HG03175 (cell line): ENCODE data around the gene SMC1A.

Experiments used
- ATAC-seq: cut with Tn5 transposase; IDR thresholded peaks from one replicate; pipeline ENCODE4 v1.9.1; 2021; ENCODE audit warnings: mild to moderate bottlenecking, moderate library complexity; ENCODE audit not compliant: unreplicated experiment

The SMC1A gene

DNA sequence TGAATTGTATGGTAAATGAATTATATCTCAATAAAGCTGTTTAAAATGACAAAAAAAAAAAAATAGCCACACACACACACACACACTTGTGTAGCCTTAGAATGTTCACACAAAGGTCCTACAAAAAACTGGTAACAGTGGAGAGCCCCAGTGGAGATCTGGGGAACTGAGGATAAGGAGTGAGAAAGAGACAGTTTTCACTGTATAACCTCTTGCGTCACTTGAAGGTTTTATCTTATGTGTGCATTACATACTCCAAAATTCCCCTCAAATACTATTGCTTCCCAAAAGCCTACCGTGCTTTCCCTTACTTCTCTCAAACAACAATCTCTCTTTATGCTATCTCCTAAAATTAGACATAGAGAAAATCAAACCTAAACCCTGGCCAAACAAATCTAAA, 67.8 kb downstream of the SMC1A start:
- no peak for ATAC-seq

DNA sequence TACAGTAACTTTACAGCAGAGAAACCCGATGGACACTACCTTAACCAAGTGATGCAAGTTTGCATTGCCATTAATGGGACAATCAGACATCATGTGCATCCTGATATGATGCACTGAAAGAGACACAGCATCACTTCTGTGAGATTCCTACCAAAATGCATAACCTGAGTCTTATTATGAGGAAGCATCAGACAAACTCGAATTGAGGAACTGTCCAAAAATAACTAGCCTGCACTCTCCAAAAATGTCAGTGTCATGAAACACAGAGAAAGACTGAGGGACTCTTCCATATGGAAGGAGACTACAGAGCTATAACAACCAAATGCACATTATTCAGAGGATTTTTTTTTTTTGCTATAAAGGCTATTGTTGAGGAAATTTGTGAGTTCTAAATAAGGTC, 74.5 kb downstream of the SMC1A start:
- ATAC-seq = no peak

DNA sequence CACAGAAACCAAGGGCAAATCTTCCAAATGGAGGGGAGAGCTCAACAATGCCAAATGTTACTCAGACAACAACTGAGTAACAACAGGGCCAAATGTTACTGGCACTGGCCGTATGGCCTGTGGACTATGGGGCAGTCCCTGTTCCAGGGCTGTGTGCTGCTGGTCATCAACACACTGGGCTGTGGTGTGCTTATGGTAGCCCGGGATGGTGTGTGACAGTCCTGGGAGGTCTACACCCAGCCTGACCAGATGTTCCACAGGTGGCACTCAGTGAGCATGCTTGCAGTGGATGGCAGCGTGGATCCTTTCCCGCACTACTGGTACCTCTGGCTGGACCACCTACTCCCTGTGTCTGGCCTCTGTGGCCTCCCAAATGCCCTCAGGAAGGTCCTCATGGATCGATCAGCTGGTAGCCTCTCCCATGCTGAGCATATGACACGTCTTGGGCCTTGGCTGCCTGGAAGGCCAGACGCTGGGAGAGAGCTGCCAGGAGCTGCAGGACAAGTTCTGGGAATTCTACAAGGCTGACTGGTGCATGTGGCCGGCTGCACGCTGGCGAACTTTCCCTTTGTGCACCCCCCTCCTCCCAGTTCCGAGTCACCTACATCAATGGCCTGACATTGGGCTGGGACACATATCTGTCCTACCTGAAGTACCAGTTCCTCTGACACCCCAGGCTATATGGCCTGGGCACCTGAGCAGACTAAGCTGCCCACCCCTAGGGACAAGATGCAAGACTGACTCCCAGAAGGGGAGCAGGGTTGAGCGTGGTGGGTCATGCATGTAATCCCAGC, 81.4 kb downstream of the SMC1A start:
- ATAC-seq = no peak

DNA sequence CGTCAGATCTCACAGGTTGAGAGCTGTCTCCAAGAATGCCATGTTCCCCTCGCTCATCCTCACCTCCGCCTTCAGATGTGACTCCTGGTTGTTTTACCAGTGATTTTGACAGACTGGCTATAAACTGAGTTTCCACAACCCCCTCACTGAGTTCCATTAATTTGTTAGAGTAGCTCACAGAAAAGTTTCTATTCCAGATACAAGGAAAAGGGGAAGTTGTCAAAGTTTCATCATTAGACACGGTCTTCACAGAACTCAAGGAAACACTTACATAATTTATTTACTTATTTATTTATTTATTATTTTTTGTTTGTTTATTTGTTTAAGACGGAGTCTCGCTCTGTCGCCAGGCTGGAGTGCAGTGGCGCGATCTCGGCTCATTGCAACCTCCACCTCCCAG, 85.4 kb downstream of the SMC1A start:
- no peak for ATAC-seq

DNA sequence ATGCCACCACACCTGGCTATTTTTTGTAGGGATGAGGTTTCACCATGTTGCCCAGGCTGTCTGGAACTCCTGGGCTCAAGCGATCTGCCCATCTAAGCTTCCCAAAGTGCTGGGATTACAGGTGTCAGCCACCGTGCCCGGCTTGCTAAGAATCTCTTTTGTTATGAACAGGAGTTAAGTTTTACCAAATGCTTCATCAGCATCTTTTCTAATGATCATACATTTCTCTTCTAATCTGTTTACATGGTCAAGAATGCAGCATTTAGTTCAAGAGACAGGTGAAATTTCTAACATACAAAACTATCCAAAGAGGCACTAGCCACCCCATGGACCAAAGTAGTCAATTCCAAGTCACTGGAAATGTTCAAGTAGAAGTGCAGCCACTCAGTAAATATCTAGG, 88.6 kb downstream of the SMC1A start:
- ATAC-seq = no peak

DNA sequence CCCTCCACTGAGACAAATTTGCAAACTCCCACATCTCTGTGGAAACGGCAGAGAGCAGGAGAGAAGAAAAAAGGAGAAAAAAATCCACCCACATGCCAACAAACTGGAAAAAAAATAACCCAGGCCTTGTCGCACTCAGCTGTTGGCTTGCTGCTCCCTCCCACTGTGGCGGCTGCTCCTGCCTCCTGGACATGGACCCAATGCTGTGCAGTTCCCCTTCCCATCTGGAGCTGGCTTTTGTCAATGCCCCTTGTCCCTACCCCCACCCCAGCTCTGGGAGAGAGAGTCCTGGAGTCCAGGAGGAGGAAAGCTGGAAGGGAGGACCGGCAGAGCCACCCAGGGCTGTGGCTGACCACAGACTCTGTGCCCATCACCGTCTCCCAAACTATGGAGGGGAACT, 90.2 kb downstream of the SMC1A start:
- ATAC-seq = no peak

DNA sequence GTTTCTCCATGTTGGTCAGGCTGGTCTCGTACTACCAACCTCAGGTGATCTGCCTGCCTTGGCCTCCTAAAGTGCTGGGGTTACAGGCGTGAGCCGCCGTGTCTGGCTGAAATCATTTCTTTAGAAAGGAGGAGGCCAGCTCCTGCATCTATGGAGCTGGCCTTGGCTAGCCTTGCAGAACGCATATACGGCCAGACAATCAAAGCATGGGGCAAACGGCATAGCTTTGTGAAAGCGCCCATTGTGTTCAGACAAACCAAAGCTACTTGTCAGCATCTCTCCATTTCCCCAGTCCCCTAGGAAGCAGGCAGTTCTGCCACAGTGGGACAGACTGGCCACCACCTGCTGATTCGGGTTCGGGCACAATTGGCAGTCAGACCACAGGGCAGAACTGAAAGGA, 92.1 kb downstream of the SMC1A start:
- no peak for ATAC-seq

DNA sequence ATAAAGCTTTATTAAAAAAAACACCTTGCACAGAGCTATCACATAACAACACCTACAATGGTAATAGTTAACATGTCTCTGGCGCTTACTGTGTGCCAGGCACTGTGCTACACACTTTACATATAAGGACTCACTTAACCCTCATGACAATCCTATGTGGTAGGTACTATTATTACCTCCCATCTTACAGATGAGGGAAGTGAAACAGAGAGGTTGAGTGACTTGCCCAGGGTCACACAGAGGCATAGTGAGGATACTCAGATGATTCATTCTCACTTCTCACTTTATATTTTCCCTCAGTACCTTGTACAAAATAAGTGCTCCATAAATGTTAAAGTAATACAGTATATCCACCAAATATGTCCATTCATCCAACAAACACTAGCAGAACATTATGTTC, 97.7 kb downstream of the SMC1A start:
- no peak for ATAC-seq
